Activated CD4-positive, alpha-beta T cell treated with anti-CD3 and anti-CD28 coated beads, Interleukin-2, amount 50 U/mL, for 16 hours (primary cell): ENCODE results near the gene VGLL4.
"Not testable (repeated sequence)": the region's sequence is repeated elsewhere in the genome, so short reads cannot be mapped to it uniquely, and the experiment has no call there.

Experiments used
- DNase-seq: peaks from one replicate; pipeline ENCODE4 v3.0.0-alpha.2; 2020

Gene VGLL4

GRCh38 chr3:11604139-11604892 lies 39.4 kb downstream of the VGLL4 start:
- no peak for DNase-seq

DNA sequence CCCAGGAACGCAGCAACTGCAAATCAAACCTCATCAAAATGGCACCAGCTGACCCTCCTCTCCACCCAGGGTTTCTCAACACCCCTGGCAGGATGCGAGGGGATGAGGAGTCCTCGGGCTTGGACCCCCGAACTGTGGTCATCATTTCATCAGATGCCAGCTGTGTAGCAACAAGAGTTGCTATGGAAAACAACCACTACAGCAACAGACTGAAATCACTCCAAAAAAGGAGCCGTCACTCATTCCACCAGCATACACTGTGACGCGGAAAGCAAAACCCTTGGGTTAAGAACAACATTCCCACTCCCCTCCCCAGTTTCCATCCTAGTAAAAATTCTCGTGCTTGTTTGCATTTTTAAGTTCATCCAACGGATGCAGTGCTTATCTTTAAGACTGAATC lies 40.1 kb downstream of the VGLL4 start:
- DNase-seq, result no peak

GRCh38 chr3:11602886-11603527 lies 40.7 kb downstream of the VGLL4 start:
- no peak for DNase-seq

GRCh38 chr3:11602239-11602840 lies 41.4 kb downstream of the VGLL4 start:
- no peak for DNase-seq

- no peak for DNase-seq
Observed at GRCh38 chr3:11601446-11602238, 42.1 kb downstream of the VGLL4 start.

GRCh38 chr3:11600501-11601282 lies 43.0 kb downstream of the VGLL4 start:
- DNase-seq, result no peak

DNA sequence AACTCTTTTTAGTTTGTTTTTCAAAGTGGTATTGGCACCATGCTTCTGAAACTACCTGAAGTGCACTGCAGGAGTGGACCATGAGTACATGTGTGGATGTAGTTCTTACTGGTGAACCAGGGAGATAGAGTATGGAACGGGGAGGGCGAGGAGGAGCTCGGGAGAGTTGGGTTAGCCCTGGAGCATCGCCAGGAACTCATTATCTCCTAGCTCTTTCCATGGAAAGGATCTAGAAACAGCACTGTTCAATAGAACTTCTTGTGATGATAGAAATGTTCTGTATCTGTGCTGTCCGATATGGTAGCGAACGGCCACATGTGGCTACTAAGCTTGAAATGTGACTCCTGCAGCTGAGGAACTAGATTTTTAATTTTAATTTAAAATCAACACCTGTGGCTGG lies 47.3 kb downstream of the VGLL4 start:
- DNase-seq, result no peak

- not testable (repeated sequence) for DNase-seq
Observed at GRCh38 chr3:11595024-11595423, 48.7 kb downstream of the VGLL4 start.

GRCh38 chr3:11593318-11594034 lies 50.2 kb downstream of the VGLL4 start:
- no peak for DNase-seq

DNA sequence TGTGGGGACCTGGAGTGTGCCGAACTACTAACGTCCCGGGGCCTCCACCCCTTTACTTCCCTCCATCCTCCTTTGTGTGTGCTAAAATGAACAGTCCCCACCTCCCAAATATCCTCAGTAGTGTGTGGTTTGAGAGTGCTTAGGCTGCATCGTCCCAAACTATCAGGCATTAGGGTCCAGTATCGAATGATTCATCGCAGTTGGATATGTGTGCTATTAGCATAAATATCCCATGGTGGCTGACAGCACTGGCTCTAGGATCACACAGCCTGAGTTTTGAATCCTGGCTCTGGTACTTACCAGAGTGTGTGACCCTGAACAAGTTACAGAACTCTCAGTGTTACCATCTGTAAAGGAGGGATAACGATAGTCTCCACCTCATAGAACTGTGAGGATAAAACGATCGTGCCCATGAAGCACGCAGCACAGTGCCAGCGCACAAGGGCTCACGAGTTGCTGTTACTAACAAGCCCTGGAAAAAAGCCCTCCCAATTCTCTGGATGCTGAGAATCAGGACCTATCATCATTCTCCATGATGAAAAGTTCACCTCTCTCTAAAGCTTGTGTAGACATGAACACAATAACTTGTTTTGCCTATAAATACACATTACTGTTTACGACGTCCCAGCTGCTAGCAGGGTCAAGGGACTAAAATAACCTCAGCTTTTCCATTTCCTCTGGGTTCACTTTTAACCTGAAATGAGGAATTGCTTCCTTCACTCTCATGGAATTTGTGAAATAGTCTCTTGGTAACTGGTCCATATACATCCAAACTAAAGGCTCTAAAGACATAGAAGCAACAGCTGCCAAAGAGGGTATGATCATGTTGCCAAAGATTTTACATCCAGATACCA lies 51.0 kb downstream of the VGLL4 start:
- DNase-seq, result no peak

- DNase-seq, result no peak
Observed at GRCh38 chr3:11591391-11592282, 52.1 kb downstream of the VGLL4 start.

- no peak for DNase-seq
Observed at GRCh38 chr3:11591002-11591355, 52.7 kb downstream of the VGLL4 start.

DNA sequence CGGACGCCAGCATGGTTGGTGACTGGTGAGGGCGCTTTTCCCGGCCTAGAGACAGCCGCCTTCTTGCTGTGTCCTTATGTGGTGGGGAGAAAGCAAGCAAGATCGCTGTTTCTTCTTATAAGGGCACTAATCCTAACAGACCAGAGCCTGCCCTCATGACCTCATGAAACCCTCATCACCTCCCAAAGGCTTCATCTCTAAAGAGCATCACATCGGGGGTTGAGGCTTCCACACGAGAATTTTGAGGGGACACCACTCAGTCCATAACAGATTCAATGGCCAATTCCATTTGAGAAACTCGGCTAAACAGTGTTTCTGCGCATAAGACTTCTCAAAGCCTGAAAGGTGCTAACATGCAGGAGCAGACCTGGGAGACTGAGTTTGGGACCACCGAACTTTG lies 54.0 kb downstream of the VGLL4 start:
- DNase-seq, result no peak

GRCh38 chr3:11588755-11589154 lies 55.0 kb downstream of the VGLL4 start:
- DNase-seq, result no peak

- DNase-seq, result no peak
Observed at GRCh38 chr3:11588338-11588737, 55.4 kb downstream of the VGLL4 start.

GRCh38 chr3:11587766-11588165 lies 55.9 kb downstream of the VGLL4 start:
- DNase-seq, result no peak

GRCh38 chr3:11584570-11584969 lies 59.1 kb downstream of the VGLL4 start:
- DNase-seq, result no peak

DNA sequence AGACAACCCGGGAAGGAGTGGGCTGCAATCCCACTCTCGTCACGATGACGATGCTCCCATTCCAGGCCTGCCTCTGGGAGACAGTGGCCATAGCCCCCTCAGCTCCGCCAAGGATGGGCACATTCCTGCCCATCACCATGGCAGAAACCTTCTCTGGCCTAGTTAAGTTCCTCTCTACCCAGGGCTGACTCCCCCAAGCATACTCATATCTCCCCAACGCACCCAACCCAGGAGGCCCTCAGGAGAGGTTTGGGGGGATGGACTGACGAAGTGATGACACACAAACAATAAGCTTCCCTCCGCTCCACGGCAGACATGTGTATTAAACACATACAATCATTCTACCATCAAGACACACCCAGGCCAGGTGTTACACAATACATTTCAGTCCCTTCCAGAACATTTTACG lies 60.1 kb downstream of the VGLL4 start:
- DNase-seq, result no peak

- no peak for DNase-seq
Observed at GRCh38 chr3:11583235-11583634, 60.5 kb downstream of the VGLL4 start.
